GM19351 (cell line): ENCODE data around the gene SRGAP1.
"Not testable (repeated sequence)": the region's sequence is repeated elsewhere in the genome, so short reads cannot be mapped to it uniquely, and the experiment has no call there.

Source experiments
- ATAC-seq: cut with Tn5 transposase; IDR thresholded peaks from one replicate; pipeline ENCODE4 v1.9.1; 2021; ENCODE audit warnings: mild to moderate bottlenecking, moderate library complexity; ENCODE audit not compliant: unreplicated experiment

Gene SRGAP1

GRCh38 chr12:64072916-64073575 is 228.5 kb downstream of the SRGAP1 start:
- no peak for ATAC-seq

DNA sequence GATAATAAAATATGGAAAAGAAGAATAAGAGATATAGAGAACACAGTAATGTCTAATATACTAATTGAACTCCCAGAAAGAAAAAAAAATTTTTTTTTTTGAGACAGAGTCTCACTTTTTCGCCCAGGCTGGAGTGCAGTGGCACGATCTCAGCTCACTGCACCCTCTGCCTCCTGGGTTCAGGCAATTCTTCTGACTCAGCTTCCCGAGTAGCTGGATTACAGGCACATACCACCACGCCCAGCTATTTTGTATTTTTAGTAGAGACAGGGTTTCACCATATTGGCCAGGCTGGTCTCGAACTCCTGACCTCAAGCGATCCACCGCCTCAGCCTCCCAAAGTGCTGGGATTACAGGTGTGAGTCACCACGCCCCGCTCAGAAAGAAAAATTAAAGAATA is 232.1 kb downstream of the SRGAP1 start:
- not testable (repeated sequence) for ATAC-seq

DNA sequence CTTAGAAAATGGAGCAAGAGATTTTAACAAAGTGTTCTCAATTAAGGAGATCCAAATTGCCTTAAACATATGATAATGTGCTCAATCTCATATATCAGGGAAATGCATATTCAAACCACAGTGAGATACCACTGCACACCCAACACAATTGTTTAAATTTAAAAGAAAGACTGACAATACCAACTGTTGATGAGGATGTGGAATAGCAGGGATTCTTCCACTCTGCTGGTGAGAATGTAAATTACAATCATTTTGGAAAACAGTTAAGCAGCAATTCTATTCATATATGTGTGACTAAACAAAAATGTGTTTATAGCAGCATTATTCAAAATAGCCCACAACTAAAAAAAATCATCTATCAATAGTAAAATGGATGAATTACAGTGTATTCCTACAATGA is 233.4 kb downstream of the SRGAP1 start:
- no peak for ATAC-seq

- no peak for ATAC-seq
Observed at GRCh38 chr12:64080319-64081007, 236.0 kb downstream of the SRGAP1 start.

DNA sequence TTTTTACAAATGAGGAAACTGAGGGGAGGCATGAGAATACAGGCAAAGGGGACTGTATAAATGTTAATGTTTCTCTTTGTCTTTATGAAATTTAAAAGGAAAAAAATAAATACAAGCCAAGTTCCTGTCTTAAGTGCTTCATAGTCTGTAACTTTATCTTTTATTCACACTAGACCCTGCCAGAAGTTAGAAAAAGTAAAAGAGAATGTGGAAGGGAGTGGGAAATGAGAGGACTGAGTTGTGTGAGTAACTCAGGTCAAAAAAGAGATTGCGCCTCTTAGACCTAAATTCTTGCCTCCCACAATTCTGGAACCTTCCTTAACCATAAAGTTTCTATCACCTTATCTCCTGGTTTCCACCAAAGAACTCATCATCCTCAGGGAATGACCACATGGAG is 236.5 kb downstream of the SRGAP1 start:
- ATAC-seq: no peak

DNA sequence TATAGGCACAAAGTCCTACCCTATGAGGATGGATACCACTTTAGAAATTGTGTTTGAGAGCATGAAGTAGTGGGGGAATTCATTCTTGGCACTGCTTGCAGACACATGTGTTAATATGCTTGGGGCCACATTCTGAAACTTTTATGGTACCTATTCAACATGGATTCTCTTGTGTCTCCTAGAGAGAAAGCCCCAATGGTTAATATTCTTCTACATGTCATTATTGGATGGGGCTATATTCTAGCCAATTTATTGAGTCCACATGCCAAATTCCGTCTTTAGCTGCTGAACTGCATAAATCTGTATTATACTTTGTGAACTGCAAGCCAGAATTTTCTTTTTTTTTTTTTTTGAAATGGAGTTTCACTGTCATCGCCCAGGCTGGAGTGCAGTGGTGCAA is 237.6 kb downstream of the SRGAP1 start:
- ATAC-seq: no peak

DNA sequence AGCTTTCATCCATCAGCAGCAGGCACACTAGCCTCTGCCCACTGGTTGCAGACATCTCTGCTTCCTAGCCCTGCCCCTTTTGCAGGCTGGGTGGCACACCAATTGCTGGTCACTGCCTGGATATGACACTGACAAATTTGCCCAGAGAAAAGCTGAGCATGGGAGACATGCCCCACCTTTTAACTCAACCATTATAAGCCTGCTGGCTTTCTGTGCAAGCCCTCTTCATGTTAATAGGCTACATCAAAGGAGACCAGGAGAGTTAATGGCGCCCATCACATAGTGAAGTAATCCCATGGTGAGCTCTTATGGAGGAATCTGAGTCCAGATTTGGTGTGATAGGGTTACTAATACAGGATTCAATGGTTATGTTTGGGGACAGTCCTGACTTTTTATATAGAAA is 238.4 kb downstream of the SRGAP1 start:
- no peak for ATAC-seq

DNA sequence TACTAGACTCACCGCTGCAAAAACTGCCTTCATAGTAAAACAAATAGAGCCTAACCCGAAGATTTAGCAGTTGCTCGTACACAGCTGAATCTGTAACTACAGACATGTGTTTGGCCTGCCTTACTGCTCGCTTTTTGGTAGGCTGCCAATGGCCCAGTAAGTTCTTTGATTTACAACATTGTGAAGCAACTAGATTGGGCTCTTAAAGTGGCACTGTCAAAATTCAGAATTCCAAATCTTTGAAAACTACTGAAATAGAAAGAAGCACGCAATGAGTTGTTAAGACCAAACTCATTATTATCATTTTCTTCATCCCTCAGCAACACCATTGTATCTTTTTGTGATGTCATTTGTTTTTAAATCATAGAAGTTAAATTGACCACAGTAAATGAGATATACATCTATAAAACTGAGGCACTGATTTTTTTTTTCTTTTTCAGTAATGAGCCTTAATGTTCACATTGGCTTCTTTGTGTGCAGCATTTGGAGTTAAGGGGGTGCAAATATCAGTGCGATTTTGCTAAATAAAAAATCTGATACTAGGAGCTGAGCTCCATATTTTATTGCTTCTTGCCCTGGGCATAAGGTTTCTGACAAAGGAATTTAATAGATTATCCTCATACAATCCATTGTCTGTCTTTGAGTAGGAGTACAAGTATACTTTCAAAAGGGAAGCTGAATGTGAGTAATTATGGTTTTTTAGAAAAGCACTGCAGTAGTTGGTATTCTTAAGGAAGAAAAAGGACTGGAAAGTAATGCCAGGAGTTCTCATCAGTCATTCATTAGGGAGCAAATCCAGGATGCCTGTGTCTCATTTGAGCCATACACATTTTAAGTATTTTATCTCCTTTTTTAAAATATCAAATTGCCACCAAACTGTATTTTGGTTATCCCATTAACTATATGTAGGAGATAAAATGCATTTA is 239.0 kb downstream of the SRGAP1 start:
- no peak for ATAC-seq

GRCh38 chr12:64085154-64085553 is 240.7 kb downstream of the SRGAP1 start:
- ATAC-seq: no peak

DNA sequence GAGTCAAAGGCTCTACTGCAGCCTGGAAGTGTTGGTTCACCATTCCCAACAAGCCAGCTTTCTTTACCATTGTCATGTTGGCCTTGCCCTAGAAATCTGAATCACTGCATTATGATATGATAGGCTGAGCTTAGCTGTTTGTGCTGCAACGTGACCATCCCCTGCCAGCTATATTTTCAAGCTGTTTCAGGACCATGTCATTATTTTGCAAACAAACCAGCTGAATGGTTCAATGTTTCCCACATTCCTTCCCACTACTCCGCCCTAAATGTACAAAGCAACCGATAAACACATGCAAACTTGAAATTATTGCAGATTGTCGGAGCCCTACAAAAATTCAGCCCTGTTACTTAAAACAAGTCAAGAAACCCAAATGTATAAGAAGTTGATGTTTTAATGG is 241.5 kb downstream of the SRGAP1 start:
- ATAC-seq: no peak

DNA sequence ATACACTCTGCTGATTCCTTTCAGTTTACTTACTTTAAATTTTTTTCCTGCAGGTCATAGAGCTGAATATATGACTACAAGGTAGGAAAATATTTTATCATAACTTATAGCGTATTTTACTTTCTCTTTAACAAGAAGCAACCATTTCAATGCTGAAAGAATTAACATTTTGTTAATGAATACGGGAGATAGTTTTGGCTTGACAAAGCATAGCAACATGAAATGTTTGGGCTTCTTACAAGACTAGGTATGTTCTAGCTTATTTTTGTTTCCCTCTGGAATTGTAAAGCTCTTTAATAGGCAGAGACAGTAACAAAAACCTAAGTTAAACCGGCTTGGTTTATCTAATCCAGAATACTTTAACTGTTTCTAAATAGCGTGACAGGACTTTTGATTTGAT is 242.4 kb downstream of the SRGAP1 start:
- ATAC-seq: no peak

DNA sequence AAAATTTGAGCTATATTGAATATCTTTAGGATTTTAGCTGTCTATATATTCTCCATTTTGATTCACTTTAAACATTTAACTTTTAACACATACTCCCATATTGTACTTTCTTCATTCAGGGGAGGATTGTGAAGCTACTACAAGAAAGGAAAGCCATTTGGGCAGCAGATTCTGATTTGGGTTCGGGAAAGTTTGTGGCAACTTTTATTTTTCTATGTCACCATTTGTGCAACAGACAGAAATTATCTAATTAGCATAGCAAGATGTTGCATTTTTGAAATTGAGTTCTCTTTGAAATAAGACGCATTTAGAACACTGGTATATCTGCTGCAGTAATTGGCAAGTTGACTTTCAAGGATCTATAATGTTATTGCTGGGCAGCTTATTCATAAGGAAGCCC is 243.3 kb downstream of the SRGAP1 start:
- no peak for ATAC-seq

DNA sequence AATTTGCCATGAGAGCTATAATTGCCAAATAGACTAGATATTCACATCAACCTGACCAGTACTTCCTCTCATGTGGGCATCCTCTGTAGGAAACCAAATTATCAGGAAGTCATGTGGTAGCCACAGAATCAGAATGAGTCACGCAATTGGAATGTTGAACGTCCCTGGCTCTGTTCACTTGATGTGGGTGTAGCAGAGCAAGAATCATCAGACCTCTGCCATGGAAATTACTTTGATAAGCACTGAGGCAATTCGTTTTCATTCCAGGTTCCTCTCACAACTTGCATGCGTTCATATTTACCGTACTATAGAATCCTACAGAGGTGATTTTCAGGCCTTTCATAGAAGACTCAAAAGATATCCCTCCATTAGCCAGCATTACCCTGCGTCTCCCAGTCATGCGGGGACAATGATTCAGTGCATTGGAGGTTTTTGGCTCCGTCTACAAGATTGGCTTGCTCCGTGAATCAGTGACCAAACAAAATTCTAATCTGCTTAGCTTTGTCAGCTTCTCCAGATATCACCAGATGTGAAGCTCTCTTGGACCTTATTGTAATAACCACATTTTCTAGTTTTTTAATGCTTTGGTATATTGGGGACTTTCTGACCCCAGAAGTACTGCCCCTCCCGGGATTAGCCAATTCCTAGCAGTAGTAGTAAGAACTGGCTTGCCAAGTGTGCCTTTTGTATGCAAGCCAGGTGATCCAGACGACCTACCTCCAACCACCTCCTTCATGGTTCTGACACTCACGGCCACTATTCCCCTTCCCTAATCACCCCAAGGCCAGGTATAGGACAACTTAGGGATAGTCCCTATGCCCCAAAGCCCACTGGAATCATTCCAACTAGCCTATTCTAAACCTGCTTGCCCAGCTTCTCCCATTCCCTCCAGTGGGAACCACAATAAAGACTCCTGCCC is 244.2 kb downstream of the SRGAP1 start:
- no peak for ATAC-seq

DNA sequence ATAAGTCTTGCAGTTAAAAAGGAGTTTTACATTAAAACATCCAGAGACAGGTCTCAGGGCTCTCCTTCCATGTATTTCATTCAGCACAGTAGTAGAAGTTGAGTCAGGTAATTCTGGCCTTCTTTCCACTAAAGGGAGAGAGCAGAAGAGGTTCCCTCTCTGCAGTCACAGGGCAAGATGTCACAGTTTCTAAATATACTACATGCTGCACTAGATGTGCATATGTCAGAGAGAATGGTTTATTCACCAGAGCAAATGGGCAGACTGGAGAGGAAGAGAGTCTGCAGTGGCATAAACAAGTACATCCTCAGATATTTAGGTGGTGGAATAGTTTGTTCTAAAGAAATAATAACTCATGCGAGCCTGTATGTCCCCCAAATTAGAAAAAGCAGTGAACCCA is 245.5 kb downstream of the SRGAP1 start:
- no peak for ATAC-seq

DNA sequence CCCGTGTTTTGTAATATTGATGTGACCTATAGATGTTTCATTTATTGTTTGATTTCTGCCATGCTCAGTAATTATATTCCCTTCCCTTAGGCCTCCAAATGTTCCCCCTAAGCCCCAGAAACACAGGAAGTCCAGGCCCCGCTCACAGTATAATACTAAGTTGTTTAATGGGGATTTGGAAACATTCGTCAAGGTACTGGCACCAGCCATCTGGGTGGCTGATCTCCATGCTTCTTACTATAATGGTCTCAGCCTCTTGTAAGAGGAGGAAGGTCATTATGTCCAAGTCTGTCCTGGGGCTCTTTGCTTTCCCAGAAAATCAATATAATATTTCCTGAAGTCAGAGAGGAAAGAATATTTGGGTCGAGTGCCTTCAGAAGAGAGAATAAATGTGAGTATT is 246.7 kb downstream of the SRGAP1 start:
- ATAC-seq: no peak

GRCh38 chr12:64092507-64093196 is 248.2 kb downstream of the SRGAP1 start:
- ATAC-seq: no peak

DNA sequence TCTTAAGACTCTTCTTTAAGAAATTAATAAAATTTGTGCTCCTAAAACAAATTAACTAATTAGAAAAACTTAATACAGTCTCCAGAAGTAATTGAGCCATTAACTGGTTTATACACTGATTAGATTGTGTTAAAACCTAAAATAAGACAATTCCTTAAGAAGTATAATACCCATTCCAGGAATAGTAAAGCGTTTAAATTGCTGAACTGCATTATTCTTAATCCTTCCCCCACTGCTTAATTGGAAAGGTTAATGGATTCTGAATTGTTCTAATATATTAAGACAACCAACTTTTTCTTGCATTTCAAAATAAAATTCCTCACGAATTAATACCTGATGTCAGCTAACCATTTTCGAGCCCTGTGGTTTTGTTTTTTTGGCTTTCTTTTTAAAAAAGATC is 249.2 kb downstream of the SRGAP1 start:
- ATAC-seq: no peak

DNA sequence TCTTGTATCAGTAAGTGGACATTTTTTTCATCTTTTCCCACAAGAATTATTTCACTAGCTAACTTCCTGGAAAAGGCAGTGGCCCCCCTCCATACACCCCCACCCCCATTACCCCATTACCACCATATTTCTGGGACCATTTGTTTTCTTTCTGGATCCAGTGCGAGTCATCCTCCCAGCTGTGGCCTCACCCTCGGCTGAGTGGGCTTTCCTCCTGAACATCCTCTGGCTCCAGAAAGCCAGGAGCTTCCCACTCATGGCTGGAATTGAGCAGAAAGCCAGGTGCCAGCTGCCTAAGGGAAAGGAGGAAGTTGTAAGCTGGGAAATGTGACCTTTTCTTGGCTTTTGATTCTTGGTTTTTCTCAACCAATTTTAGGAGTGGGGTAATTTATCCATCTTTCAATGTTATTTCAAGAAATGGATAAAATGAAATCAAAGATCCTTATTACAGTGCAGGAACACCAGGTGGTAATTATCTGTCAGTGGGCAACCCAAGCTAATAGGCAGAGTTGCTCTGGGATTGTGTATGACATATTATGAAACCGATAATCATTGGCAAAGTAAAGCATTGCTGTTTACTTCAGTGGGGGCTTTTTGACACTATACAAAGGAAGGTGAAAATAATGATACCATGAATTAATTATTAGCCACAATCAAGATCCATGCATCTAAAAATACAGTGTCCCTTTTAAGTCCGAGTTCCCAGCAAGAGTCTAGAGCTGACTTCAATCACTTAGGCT is 253.0 kb downstream of the SRGAP1 start:
- ATAC-seq: no peak

DNA sequence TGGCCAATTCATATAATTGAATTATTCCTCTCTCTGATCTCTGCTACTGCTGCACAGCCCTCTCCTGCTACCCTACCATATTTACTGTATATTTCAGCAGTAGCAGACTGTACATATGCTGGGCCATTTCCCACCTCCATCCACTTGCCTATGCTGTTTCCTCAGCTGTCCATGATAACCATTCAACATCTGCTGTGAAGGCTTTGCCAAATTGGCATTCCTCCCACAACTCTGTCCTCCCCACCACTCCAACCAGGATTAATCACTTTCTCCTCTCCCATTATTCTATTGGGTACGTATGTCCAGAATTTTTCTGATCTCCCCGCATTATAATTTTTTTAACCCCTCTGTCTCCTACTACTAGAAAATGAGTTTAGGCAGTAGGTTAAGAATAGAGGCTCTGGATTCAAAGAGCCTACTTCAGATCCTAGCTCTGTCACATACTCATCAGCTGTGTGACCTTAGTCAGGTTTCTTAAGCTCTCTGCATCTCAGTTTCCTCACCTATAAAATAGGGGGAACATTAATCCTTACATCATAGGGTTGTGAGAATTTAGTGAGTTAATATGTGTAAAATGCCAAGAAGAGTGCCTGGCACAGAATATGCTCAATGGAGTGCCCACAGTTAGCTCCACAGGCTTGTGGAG is 254.3 kb downstream of the SRGAP1 start:
- ATAC-seq: no peak
